H4 (cell line): ENCODE results near the gene ANO6. TPM values are rescaled to one million over a fixed set of nuclear protein-coding genes. Genes with fewer than 3 reads are reported as not detected.
A peak's percentile ranks its signal among the peaks of the same experiment; 100 is the strongest.
"Not testable (repeated sequence)": the region's sequence is repeated elsewhere in the genome, so short reads cannot be mapped to it uniquely, and the experiment has no call there.

Experiments
- DNase-seq: peaks from one replicate; pipeline ENCODE4 v3.0.0-alpha.2; 2015; ENCODE audit warnings: low spot score
- total RNA-seq: library from RNA; depleted of rRNA; stranded (reverse); fragments of >200 nt; shearing (Covaris generic); gene quantifications from 2 replicates; pipeline ENCODE4 v1.2.3, GENCODE V29; 2014

ANO6 gene
- total RNA-seq, 1 experiment from 2014 or later, result 37.6 TPM

GRCh38 chr12:45348311-45348710 is 132.4 kb downstream of the ANO6 start:
- peak; percentile 58 for DNase-seq

- DNase-seq, result no peak
These were observed 133.1 kb downstream of the ANO6 start for GRCh38 chr12:45348986-45349385.

GRCh38 chr12:45349916-45350315 is 134.0 kb downstream of the ANO6 start:
- DNase-seq, result no peak

- no peak for DNase-seq
These were observed 135.0 kb downstream of the ANO6 start for GRCh38 chr12:45350861-45351260.

GRCh38 chr12:45351921-45352670 is 136.2 kb downstream of the ANO6 start:
- no peak for DNase-seq

GRCh38 chr12:45353944-45354343 is 138.0 kb downstream of the ANO6 start:
- DNase-seq, result no peak

GRCh38 chr12:45354399-45354798 is 138.5 kb downstream of the ANO6 start:
- DNase-seq, result no peak

GRCh38 chr12:45355730-45356129 is 139.8 kb downstream of the ANO6 start:
- no peak for DNase-seq

- DNase-seq, result no peak
These were observed 141.1 kb downstream of the ANO6 start for GRCh38 chr12:45356822-45357538.

- DNase-seq, result no peak
These were observed 141.9 kb downstream of the ANO6 start for GRCh38 chr12:45357539-45358417.

- DNase-seq, result no peak
These were observed 146.4 kb downstream of the ANO6 start for GRCh38 chr12:45362291-45362690.

GRCh38 chr12:45363903-45364302 is 148.0 kb downstream of the ANO6 start:
- DNase-seq, result no peak

- no peak for DNase-seq
These were observed 153.1 kb downstream of the ANO6 start for GRCh38 chr12:45368841-45369489.

GRCh38 chr12:45377815-45378214 is 161.9 kb downstream of the ANO6 start:
- no peak for DNase-seq

GRCh38 chr12:45379261-45379660 is 163.4 kb downstream of the ANO6 start:
- no peak for DNase-seq

- no peak for DNase-seq
These were observed 165.5 kb downstream of the ANO6 start for GRCh38 chr12:45381351-45381750.

GRCh38 chr12:45388545-45388944 is 172.7 kb downstream of the ANO6 start:
- DNase-seq, result peak; percentile 27

GRCh38 chr12:45389426-45389825 is 173.5 kb downstream of the ANO6 start:
- DNase-seq, result no peak

GRCh38 chr12:45397499-45397898 is 181.6 kb downstream of the ANO6 start:
- not testable (repeated sequence) for DNase-seq

GRCh38 chr12:45398552-45398951 is 182.7 kb downstream of the ANO6 start:
- no peak for DNase-seq

- no peak for DNase-seq
These were observed 185.1 kb downstream of the ANO6 start for GRCh38 chr12:45400991-45401390.

GRCh38 chr12:45402288-45402687 is 186.4 kb downstream of the ANO6 start:
- no peak for DNase-seq
